Endothelial cell of umbilical vein (primary cell): ENCODE data around the gene NCK2. TPM values are rescaled to one million over a fixed set of nuclear protein-coding genes. Genes with fewer than 3 reads are reported as not detected.

Experiments
- BruUV-seq: library from RNA; stranded (reverse); fragments of 400-500 nt; replicated peaks from 2 replicates; lab custom pipeline; 2021; lab: Mats Ljungman, UMichigan
- CTCF ChIA-PET: fragments of 300-600, 350-600 bp; sonication (Branson Sonifier 250); formaldehyde crosslinking; loops from one replicate; lab custom pipeline; 2021; ENCODE audit warnings: antibody characterized with exemption, inconsistent platforms; lab: Charles Lee
- POLR2A ChIA-PET: fragments of 300-600, 350-600 bp; sonication (Branson Sonifier 250); formaldehyde crosslinking; loops from one replicate; lab custom pipeline; 2021; ENCODE audit warnings: antibody characterized with exemption, inconsistent platforms; lab: Charles Lee
- DNase-seq: peaks from one replicate; pipeline ENCODE4 v3.0.0-alpha.2; 2011; ENCODE audit warnings: low read depth, low spot score
- FAIRE-seq: peaks from 2 replicates; lab custom pipeline; 2011; peaks lifted over from hg19 to GRCh38; lab: Jason Lieb, UNC
- H2AFZ ChIP-seq: 2 replicates; pipeline ENCODE4 v1.6.0; 2012; ENCODE audit warnings: low read depth, low read length, control low read depth, inconsistent platforms
- H3K27ac ChIP-seq: 2 replicates; pipeline ENCODE4 v1.5.1; 2011; ENCODE audit warnings: low read depth, mild to moderate bottlenecking, control low read depth, low read length, moderate library complexity; ENCODE audit not compliant: insufficient read depth
- H3K27me3 ChIP-seq, 2 experiments: 2 replicates each; pipeline versions ENCODE4 v1.6.0 to v1.6.1; 2011; ENCODE audit warnings: low read length in 2 of 2, mixed read lengths in 1 of 2; ENCODE audit not compliant: control insufficient read depth in 2 of 2, insufficient read depth in 2 of 2
- H3K36me3 ChIP-seq, 2 experiments: 2 replicates in 1 of 2; 3 replicates in 1 of 2; pipeline ENCODE4 v1.5.1; 2011; ENCODE audit warnings: low read length in 2 of 2, mild to moderate bottlenecking in 1 of 2, moderate library complexity in 1 of 2; ENCODE audit not compliant: control insufficient read depth in 2 of 2, insufficient read depth in 2 of 2; ENCODE audit errors: extremely low read depth in 1 of 2
- H3K4me1 ChIP-seq: 3 replicates; pipeline ENCODE4 v1.5.1; 2011; ENCODE audit warnings: mild to moderate bottlenecking, low read length; ENCODE audit not compliant: control insufficient read depth, insufficient read depth; ENCODE audit errors: extremely low read depth
- H3K4me2 ChIP-seq: 2 replicates; pipeline ENCODE4 v1.6.1; 2011; ENCODE audit warnings: low read length, control low read depth, mixed read lengths; ENCODE audit not compliant: insufficient read depth
- H3K4me3 ChIP-seq, 3 experiments: fragments of 200-600 bp in 1 of 3; sonication (generic), shearing (Covaris generic) in 1 of 3; replicated peaks in 1 of 3; 2 replicates each; pipeline ENCODE4 v1.5.1; 2011 to 2016; ENCODE audit warnings: control low read depth in 3 of 3, low read length in 3 of 3, mild to moderate bottlenecking in 2 of 3, inconsistent platforms in 1 of 3, low read depth in 1 of 3, moderate library complexity in 1 of 3; ENCODE audit not compliant: insufficient read depth in 1 of 3
- H3K79me2 ChIP-seq: 2 replicates; pipeline ENCODE4 v1.6.0; 2012; ENCODE audit warnings: low read length, inconsistent platforms; ENCODE audit not compliant: control insufficient read depth, insufficient read depth
- H3K9ac ChIP-seq: replicated peaks from 2 replicates; pipeline ENCODE3; 2011; ENCODE audit warnings: low read length, control low read depth; ENCODE audit not compliant: insufficient read depth; ENCODE audit errors: extremely low read depth
- H3K9me1 ChIP-seq: replicated peaks from 3 replicates; pipeline ENCODE4 v1.6.0; 2011; ENCODE audit warnings: mild to moderate bottlenecking, low read length; ENCODE audit not compliant: control insufficient read depth, insufficient read depth; ENCODE audit errors: extremely low read depth
- H3K9me3 ChIP-seq: replicated peaks from 2 replicates; pipeline ENCODE4 v1.5.1; 2012; ENCODE audit warnings: low read length, inconsistent platforms; ENCODE audit not compliant: control insufficient read depth, insufficient read depth
- H4K20me1 ChIP-seq: replicated peaks from 2 replicates; pipeline ENCODE3; 2011; ENCODE audit warnings: mild to moderate bottlenecking, low read length; ENCODE audit not compliant: control insufficient read depth, insufficient read depth; ENCODE audit errors: extremely low read depth
- CTCF ChIP-seq, 2 donors: IDR thresholded peaks; 1 replicate in 1 of 2; 2 replicates in 1 of 2; pipeline ENCODE4 v1.5.1; 2011; ENCODE audit warnings: low read length in 2 of 2, mild to moderate bottlenecking in 2 of 2, moderate library complexity in 2 of 2, control low read depth in 1 of 2, inconsistent platforms in 1 of 2, low read depth in 1 of 2; ENCODE audit not compliant: insufficient read depth in 1 of 2; ENCODE audit errors: extremely low read depth in 1 of 2
- EZH2 ChIP-seq: IDR thresholded peaks from 2 replicates; pipeline ENCODE4 v1.6.1; 2012; ENCODE audit warnings: borderline replicate concordance, low read depth, mild to moderate bottlenecking, moderate library complexity, low read length, inconsistent platforms; ENCODE audit not compliant: severe bottlenecking
- FOS ChIP-seq: IDR thresholded peaks from 2 replicates; pipeline ENCODE4 v1.6.1; 2011; ENCODE audit warnings: mild to moderate bottlenecking, low read length, moderate library complexity, borderline replicate concordance; ENCODE audit not compliant: insufficient read depth
- GATA2 ChIP-seq: IDR thresholded peaks from 2 replicates; pipeline ENCODE4 v1.7.0; 2011; ENCODE audit warnings: low read depth, mild to moderate bottlenecking, moderate library complexity, mixed read lengths, low read length; ENCODE audit not compliant: insufficient read length, insufficient read depth
- JUN ChIP-seq: IDR thresholded peaks from 2 replicates; pipeline ENCODE4 v1.6.1; 2011; ENCODE audit warnings: borderline replicate concordance, low read depth; ENCODE audit not compliant: insufficient read length, insufficient read depth
- MAX ChIP-seq: IDR thresholded peaks from 2 replicates; pipeline ENCODE4 v1.6.1; 2011; ENCODE audit not compliant: insufficient read depth, insufficient read length
- MYC ChIP-seq: IDR thresholded peaks from one replicate; pipeline ENCODE4 v1.6.1; 2011; ENCODE audit warnings: mild to moderate bottlenecking, low read depth, low read length
- POLR2A ChIP-seq: IDR thresholded peaks from 2 replicates; pipeline ENCODE4 v1.6.1; 2012; ENCODE audit warnings: low read depth, mild to moderate bottlenecking, control low read depth, low read length
- POLR2AphosphoS5 ChIP-seq: IDR thresholded peaks from 2 replicates; pipeline ENCODE4 v1.6.1; 2012; ENCODE audit warnings: low read depth, mild to moderate bottlenecking, control low read depth, low read length, moderate library complexity; ENCODE audit not compliant: insufficient read depth
- dilution Hi-C: fragments of 300-500 bp; cut with MboI; formaldehyde crosslinking; loops from one replicate; pipeline ENCODE4 v1.15.0; 2019; ENCODE audit warnings: low sequenced_read_pairs; ENCODE audit not compliant: extremely low pct_ligation_motif_present
- intact Hi-C: fragments of 100-400 bp; cut with micrococcal nuclease; formaldehyde crosslinking; loops from one replicate; pipeline ENCODE4 v1.10.0; 2022
- polyA plus RNA-seq, 4 experiments: library from polyadenylated mRNA; depleted of rRNA in 3 of 4; stranded (reverse) in 3 of 4; unstranded in 1 of 4; fragments of >200 nt; gene quantifications; 2 replicates each; pipeline versions ENCODE4 v1.2.1 to v1.2.3, GENCODE V29; 2011 to 2012; ENCODE audit warnings: missing spikeins in 1 of 4
- total RNA-seq: library from RNA; stranded (reverse); gene quantifications from 2 replicates; pipeline ENCODE4 v1.2.3, GENCODE V29; 2021

Gene NCK2
- total and polyA plus RNA-seq, 2 donors (not counting 3 experiments of a cell fraction or from before 2014, with no cell fraction given), result 23.8 to 39.1 TPM

GRCh38 chr2:105872830-105873229, 128.1 kb downstream of the NCK2 start:
- no peak for TF ChIP-seq CTCF (IDR thresholded peaks at IDR 0.05; ENCODE audit: extremely low read depth in 1 of 2, insufficient read depth in 1 of 2, low read depth in 1 of 2, low read length in 2 of 2)
- no peak for TF ChIP-seq MAX
- no peak for TF ChIP-seq EZH2
- TF ChIP-seq POLR2AphosphoS5, result no peak
- no peak for TF ChIP-seq MYC
- TF ChIP-seq GATA2, result no peak
- no peak for TF ChIP-seq FOS
- no peak for TF ChIP-seq JUN
- no peak for TF ChIP-seq POLR2A
- Histone ChIP-seq H3K9me3 (no peaks in the 10 kb centered on the region), H3K27me3 (no peaks in the 10 kb centered on the region), H3K27ac (no peak overlapping the region), H3K9ac (no peak overlapping the region), H3K9me1 (no peaks in the 10 kb centered on the region), H3K79me2 (no peaks in the 10 kb centered on the region), H3K4me1 (no peaks in the 10 kb centered on the region), H2AFZ (no peak overlapping the region), H3K4me2 (no peak overlapping the region), H3K36me3 (no peaks in the 10 kb centered on the region), H3K4me3 (no peak overlapping the region), H4K20me1 (peaks cover 3% of the 10 kb centered on the region)
- POLR2A ChIA-PET, result no interaction called here
- no peak for DNase-seq
- no TSS peak for BruUV-seq
- dilution Hi-C loops, result no loop called here
- intact Hi-C loops, result no loop called here
- no peak for FAIRE-seq
- CTCF ChIA-PET, result no interaction called here
